ENCODE measurements around the gene HRCT1.

Gene HRCT1

GRCh38 chr9:35940458-35941407 lies 34.7 kb downstream of the HRCT1 start:
- in situ Hi-C loops (cut with MboI; ENCODE audit: low sequenced_read_pairs), result no loop called here

DNA sequence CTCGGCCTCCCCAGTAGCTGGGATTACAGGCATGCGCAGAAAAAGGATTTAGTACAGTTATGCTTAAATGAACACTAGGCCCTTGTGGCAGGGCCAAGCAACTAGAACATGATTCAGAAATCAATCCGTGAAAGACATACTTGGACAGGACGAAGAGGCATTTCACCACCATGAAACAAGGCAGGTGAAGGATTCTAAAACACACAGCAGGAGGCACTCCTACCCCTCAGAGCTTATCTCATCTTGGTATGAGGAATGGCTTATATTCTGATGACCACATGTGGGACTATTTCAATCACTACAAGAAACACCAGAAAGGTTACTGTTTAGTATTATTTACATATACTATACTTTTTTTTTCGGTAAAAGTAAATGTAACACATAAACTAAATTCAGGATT lies 36.3 kb downstream of the HRCT1 start:
- in situ Hi-C loops (cut with MboI; ENCODE audit: low sequenced_read_pairs), result no loop called here

DNA sequence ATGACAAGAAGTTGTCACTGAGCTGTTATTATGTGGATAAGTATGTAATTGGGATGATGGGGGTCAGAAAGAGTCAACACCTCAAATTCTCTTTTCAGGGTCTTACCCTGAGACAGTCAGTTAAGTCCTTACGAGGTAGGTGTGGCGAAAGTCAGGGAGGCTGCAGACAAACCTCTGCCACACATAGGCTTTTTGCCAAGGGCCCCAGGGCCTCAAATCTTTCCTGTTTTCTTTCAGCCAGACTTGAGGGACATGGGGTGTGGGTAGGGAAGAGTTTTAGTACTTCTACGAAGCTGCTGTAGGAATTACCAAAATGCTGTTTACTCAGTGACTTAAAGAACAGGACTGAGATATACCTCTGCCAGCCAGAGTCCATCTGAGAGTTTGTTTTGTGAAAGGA lies 38.2 kb downstream of the HRCT1 start:
- in situ Hi-C loops (cut with MboI; ENCODE audit: low sequenced_read_pairs), result no loop called here

DNA sequence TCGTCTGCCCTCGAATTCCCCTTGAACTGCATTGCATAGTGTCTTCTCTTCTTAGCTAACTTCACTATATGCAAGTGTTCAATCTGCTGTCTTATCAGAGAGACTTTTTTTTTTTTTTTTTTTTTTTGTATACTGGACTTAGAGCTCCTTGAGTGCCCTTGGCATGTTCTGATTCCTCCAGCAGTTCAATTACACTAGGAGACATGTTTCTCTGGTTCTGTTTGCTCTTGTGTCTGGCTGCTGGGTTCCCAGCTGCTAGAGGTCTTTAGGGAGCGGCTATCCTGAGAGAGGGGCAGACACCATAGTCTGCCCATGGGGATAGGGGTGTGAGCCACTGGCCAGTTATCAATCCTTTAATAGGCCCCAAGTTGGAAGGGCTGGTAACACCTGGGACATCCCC lies 38.8 kb downstream of the HRCT1 start:
- in situ Hi-C loops (cut with MboI; ENCODE audit: low sequenced_read_pairs), result no loop called here

- in situ Hi-C loops (cut with MboI; ENCODE audit: low sequenced_read_pairs), result no loop called here
These were observed 39.5 kb downstream of the HRCT1 start for GRCh38 chr9:35945341-35946018.

- in situ Hi-C loops (cut with MboI; ENCODE audit: low sequenced_read_pairs), result no loop called here
These were observed 42.4 kb downstream of the HRCT1 start for GRCh38 chr9:35948451-35948850.

DNA sequence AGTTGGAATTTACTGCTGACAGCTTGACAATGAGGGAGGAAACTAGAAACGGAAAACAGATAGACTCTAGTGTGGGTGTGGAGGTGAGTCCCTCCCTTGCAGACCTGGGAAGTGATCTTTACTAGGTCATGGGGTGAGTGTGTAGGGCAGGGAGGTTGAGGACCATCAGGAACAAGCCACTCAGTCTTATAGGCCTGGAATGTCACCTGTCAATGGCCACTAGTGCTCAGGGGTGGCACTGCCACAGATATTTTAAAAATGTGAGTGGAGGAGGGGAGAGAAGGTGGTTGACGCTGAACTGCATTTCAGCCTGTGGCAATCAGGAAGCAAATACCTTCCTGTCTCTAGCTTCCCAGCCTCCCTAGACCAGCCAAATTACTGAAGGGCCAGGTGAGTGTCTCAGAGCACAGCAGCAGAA lies 42.9 kb downstream of the HRCT1 start:
- in situ Hi-C loops (cut with MboI; ENCODE audit: low sequenced_read_pairs), result no loop called here

GRCh38 chr9:35951736-35952135 lies 45.7 kb downstream of the HRCT1 start:
- in situ Hi-C loops (cut with MboI; ENCODE audit: low sequenced_read_pairs), result no loop called here

DNA sequence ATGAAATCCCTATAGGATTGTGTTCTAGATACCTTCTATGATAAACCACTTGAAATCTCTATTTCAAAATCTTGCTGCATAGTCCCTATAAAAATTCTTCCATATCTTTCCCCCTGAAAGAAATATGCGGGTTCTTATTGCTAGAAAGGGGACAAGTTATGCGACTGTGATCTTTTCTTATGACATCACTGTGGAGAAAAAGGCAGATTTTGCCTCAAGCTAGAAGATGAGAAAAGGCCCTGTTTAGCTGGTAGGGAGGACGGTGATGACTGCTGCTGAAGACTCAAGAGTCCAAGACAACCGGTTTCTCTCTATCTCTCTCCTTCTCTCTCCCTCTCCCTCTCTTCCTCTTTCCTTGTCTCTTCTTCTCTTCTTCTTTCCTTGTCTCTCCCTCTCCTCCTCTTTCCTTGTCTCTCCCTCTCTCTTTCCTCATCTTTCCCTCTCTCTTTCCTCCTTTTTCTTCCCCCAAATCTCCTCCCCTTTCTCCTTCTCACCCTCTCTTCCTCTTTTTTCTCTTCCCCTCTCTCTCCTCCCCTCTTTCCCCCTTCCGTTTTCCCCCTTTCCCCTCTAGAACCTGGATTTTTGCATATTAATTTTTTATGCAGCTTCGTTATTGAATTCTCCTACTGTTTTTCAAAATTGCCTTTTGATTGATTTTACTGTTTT lies 46.7 kb downstream of the HRCT1 start:
- in situ Hi-C loops (cut with MboI; ENCODE audit: low sequenced_read_pairs), result no loop called here

- in situ Hi-C loops (cut with MboI; ENCODE audit: low sequenced_read_pairs), result no loop called here
These were observed 49.0 kb downstream of the HRCT1 start for GRCh38 chr9:35954942-35955546.

- in situ Hi-C loops (cut with MboI; ENCODE audit: low sequenced_read_pairs), result no loop called here
These were observed 50.6 kb downstream of the HRCT1 start for GRCh38 chr9:35956651-35957050.

Measured in HL-60/S4 treated with phorbol 12-myristate 13-acetate at 8.2 ng/mL for 4 days and 3 days (cell line).